SHP77 treated with DMSO at 0.1 percent for 48 hours (cell line): ENCODE data around the gene SAE1.
A peak's percentile ranks its signal among the peaks of the same experiment; 100 is the strongest.

ENCODE experiments used
- DNase-seq: peaks from one replicate; lab custom pipeline; 2025; lab: John Stamatoyannopoulos, UW

Gene SAE1

DNA sequence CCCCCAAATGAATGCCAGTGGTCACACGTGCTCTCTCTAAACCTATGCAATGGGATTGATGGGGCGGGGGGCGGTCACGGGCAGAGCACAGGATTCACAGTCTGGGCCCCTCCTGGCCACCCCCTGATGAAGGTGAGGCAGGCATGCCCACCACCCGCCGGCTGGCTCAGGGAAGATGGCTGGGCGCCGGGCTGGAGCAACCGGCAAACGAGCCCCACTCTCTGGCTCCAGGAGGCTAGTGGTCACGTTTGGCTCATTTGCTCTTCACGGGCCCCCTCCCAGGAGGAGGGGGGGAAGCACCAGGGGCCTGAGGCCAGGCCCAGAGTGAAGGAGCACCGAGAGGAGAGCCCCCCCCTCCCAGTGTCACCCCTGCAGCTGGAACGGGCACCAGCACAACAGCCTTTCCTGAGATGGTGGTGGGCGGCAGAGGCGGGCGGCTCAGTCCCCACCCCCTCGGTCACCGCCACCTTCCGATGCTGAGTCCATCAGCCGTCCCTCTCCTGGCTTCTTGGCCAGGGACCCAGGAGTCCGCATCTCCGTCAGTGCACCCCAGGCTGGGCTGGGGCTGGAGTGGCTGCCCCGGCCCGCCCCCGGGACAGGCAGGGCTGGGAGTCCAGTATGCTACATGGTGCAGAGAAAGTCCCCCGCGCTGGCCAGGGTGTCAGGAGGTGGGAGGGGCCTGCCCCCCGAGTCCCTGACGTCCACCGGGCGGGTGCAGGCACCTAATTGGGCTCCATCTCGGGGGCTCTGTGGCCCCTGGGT lies 90.6 kb downstream of the SAE1 start:
- no peak for DNase-seq

DNA sequence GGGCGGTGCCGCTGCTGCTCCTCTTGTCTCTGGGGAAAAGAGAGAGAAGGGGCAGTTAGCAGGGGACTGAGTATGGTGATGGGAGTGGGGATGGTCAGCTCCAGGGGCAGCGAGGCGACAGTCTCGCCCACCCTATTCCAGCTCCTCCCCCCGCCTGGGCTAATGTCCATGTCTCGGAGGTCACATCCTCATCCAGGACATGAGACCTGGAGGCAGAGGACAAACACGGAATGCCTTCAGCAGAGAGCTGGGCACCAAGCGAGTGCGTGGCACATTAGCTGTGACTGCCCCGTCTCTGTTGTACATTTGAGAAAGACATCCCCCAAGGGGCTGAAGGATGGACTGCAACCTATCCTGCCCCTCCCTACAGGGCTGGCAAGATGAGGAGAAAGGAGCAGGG lies 91.3 kb downstream of the SAE1 start:
- no peak for DNase-seq

DNA sequence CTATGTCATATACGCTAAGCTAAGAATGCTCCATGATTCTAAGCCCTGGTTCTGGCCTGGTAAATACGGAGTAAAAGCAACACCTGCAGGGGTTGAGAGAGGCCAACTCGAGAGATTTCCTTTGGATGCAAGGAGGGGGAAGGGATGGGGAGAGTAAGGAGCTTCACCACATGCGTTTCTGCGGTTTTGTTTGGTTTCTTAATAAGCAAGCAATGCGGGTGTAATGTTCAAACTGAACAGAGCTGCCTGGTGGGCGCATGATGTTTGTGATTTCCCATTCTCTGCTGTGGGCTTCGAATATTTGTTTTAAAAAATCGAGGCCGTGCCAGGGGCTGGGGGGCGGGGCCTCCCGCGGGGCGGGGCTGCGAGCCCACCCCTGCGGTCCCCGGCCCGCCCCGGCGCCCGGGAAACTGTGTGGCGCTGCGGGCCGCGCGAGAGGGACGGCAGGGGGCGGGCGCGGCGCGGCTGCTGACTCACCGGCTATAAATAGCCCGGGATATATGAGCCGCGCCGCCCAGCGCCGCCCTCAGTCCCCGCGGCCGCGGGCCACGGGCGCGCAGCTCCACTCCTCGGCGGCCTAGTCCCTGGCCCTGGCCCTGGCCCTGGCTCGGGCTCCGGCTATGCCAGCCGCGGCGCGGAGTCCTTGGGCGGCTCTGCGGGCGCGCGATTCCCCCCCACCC lies 95.3 kb downstream of the SAE1 start:
- peak; percentile 45 for DNase-seq

DNA sequence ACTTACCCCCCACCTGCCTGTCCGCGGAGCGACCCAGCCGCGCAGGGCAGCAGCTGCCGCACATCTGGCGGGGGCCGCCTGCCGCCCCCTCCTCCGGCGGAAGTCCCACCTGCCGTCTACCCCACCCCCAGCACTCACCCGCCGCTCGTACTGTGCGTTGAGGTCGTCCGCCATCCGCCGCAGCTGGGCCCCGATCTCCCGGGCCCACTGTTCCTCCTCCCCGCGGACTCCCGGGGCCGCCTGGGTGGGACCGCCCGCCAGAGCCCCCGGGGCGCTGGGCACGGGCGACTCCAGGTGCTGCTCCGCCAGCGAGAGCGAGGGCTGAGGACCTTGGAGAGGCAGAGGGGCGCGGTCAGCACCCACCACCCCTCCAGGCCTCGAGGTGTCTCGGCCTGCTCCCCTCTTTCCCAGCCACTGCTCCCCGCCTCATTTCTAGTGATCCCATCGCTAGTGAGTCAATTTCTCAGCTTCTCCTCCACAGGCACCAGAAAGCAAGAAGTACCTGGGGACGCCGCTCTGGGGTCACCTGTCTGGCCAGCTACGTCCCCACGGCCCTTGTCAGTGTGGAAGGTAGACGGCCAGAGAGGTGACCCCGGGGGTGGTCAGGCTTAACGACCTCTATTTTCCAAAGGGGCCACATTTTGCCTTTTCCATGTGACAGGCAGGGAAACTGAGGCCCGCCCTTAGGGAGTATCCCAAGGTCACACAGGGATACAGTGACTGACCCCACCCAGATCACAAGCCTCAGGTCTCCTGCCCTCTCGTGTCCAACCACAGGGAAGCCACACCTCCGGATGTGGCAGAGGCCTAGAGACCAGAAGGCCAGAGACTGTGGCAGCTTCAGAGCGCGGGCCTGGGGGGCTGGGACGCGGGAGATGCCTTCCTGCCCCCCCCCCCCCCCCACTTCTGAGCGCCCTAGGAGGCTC lies 96.1 kb downstream of the SAE1 start:
- DNase-seq = peak; percentile 47

DNA sequence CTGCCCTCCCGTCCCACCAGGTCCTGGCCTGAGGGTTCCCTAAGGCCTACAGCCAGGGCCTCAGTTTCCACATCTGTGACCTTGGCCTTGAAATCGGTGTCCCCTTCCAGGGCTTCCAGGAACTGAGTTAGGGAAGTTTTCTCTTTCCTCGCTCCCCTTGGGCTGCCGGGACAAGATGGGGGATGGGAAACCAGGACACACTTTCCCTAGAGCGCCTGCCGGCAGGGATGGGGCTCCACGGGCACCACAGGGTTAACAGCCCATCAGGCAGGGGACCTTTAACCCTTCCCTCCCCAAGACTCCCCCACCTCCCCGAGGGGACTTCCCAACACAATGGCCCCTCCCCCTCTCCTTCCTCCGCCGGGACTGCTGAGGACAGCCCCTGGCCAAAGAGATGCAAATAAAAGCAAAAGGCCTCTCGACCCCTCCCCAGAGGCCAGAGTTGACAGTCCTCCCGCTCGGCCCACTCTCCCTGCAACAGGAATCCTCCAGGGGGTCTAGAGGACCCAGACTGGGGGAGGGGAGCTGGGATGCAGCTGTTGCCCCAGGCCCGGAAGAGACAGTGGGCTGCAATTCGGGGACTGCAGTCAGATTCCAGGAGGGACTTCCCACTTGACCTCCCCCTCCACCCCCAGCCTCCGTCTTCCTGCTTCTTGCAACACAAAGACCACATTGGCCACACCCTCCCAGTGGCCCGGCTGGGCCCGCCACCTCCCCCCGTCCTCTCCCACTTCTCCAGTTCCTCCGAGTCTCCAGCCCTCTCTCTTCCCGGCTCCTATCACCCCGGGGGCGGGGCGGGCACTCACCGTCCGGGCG lies 96.9 kb downstream of the SAE1 start:
- DNase-seq = no peak

DNA sequence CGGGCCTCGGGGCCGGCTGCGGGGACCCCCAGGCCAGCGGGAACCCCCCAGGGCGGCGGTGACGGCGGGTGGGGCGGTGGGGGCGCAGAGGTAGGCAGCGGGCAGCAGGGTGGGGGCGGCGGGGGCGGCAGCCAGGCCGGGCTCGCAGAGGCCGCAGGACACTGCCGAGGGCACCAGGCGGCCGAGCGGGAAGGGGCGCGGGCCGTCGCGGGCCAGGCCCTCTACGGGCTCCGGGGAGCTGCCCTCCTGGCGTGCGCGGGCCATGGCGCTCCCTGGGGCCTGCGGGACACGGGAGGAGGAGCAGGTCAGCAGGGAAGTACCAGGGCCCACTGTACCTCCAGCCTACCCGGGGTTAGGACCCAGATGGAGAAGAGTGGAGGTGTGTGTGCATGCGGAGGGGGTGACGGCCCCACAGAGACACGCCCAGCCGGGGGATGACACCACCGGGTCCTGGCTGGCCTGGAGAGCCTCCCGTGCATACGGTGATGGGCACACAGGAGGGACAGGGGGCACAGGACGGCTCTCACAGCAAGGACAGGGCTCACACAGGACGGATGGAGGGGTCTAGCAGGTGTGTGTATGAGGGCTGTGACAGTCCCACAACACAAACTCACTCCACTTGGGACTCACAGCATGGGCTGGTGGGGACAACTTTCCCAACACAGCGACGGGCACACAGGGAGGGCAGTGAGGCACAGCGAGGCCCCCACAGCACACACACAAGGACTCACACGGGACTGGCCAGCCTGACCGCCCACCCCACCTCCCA lies 97.7 kb downstream of the SAE1 start:
- no peak for DNase-seq

DNA sequence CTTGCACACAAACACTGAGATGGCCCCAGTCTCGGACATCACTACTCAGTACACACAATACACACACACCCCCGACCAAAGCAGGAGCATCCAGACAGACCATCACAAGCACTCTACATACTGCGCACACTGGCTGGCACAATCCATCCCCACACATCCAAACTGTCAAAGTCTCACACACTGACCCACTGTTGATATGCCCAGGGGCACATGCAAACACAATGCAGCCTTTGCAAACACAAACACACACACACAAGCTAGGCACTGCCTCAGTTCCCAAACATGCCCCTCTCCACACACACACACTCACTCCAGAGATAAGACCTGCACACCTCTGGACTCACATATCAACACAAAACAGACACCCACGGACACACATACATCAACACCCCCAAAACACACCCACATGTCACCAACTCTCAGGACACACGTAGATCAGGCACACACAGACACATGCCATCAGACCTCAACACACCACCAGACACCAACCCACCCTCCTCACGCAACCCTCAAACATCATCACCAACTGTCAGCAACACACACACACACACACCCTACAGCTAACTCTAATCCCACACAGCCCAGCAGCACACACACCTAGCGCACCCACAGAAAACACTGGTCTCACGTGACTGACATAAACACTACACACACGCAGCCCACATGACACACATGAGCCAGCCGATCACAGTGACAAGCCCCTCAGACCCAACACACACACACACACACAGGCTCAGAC lies 98.5 kb downstream of the SAE1 start:
- DNase-seq = no peak

GRCh38 chr19:47229676-47230053 lies 99.0 kb downstream of the SAE1 start:
- no peak for DNase-seq

GRCh38 chr19:47230054-47230920 lies 99.7 kb downstream of the SAE1 start:
- no peak for DNase-seq

DNA sequence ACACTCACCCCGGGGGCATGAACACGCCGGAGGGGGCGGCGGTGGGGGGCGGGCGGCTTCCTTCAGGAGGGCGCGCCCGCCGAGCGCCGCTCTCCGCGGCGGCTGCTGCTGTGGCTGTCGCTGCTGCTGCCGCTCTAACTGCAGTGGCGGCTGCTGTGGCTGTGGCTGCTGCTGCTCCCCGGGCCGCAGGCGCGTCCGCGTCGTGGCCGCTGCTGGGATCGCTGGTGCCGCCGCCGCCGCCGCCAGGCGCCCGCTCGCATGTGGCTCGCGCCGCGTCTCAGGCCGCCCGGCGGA lies 100.2 kb downstream of the SAE1 start, which contains the start of gene BBC3:
Gene BBC3 (minus strand): TSS at position 279 of the 294 bp plus-strand sequence. CDS start 2,768 bp downstream, outside the sequence.
- no peak for DNase-seq

- DNase-seq = no peak
Observed at GRCh38 chr19:47231215-47232054, 100.8 kb downstream of the SAE1 start.

DNA sequence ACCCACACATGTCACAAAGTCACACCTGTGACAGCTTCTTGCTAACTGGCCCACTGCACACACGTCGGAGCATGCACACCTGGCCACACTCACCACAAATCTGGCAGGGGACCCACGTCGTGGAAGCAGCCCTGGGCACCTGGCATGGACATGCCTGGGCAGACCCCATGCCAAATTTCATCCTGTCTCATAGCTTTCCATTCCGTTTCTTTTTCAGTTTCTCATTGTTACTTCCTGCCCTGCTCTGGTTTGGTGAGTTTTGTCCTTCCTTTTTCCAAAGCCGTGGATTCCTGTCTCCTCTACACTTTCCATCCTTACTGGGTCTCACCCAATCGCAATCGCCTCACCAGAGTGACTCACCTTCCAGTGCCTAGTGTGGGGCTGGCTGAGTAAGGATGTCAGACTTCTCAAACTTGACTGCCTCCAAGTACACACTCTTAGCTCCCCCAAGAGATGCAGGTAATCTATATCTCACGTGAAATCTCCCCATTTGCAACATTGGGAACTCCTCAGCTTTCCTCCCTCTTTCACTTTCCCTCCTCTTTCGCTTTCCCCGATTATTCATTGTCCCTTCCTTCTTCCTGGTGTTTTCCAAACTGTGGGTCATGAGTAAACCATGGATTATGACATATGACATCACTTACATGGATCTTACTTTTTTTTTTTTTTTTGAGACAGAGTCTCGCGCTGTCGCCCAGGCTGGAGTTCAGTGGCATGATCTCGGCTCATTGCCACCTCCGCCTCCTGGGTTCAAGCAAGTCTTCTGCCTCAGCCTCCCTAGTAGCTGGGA lies 102.0 kb downstream of the SAE1 start:
- no peak for DNase-seq

GRCh38 chr19:47236072-47236675 lies 105.5 kb downstream of the SAE1 start:
- no peak for DNase-seq

GRCh38 chr19:47239152-47239551 lies 108.5 kb downstream of the SAE1 start:
- DNase-seq = no peak

- DNase-seq = no peak
Observed at GRCh38 chr19:47239610-47240296, 109.1 kb downstream of the SAE1 start.

DNA sequence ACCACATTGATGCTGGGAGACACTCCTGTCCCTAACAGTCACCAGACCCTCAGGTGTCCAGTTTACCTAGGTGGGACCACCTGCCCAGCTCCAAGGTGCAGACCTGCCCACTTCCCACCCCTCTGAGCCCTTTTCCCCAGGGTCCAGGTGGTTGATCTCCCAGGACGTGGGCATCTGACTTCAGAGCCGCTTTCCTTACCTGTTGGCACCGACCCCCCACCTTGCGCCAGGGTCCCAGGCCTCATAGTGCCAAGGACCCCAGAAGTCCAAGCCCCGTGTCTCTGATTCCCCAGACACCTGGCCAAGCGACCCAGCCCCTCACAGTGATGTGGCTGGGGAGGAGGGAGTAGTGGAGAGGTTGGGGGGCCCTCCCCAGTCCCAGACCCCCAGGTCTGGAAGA lies 109.9 kb downstream of the SAE1 start:
- DNase-seq = no peak
